ENCODE data around the gene SOS1. TPM values are rescaled to one million over a fixed set of nuclear protein-coding genes. Genes with fewer than 3 reads are reported as not detected.

The SOS1 gene
- total and polyA plus RNA-seq, 5 donors, result 6.7 to 30.4 (median 20.6) TPM

GRCh38 chr2:38991899-38992298 is 129.0 kb downstream of the SOS1 start:
- H3K4me1 ChIP-seq (ENCODE audit: control insufficient read depth, insufficient read depth, low read length), result peaks cover 1% of the 10 kb centered on the region
- WGBS, result 82% methylated on average over 2 of the region's 2 CpGs
- intact Hi-C loops (cut with DNase I), result no loop called here
- DNase-seq, result no peak
- H3K9me3 ChIP-seq (ENCODE audit: control insufficient read depth, low read length), result no peaks in the 10 kb centered on the region
- no peak overlapping the region for H3K4me3 ChIP-seq (ENCODE audit: low read length)
- no peak overlapping the region for H3K27ac ChIP-seq (ENCODE audit: low read length)
- ATAC-seq, result no peak
- no peaks in the 10 kb centered on the region for H3K27me3 ChIP-seq (ENCODE audit: control insufficient read depth, insufficient read depth)

DNA sequence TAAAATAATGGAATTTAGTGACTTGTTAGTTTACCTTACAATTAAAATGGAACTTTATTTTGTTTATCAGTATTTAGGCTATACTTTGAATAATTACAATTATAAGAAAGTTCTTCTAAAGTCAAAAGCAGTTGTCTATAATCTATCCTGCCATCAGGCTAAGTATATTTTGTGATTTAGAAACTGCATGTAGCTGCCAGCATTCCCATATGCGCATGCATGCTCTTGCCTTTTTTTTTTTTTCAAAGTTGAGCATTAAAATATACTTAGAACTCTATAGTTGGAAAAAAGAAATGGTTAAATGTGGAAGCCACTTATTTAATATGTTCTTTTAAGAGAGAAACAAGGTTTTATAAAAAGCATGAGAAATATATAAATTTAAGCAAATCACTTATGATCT is 132.1 kb downstream of the SOS1 start:
- Histone ChIP-seq H3K4me1 (ENCODE audit: control insufficient read depth, insufficient read depth, low read length) (peaks cover 1% of the 10 kb centered on the region), H3K4me3 (ENCODE audit: low read length) (no peak overlapping the region), H3K27ac (ENCODE audit: low read length) (no peak overlapping the region), H3K27me3 (ENCODE audit: control insufficient read depth, insufficient read depth) (no peaks in the 10 kb centered on the region), H3K9me3 (ENCODE audit: control insufficient read depth, low read length) (no peaks in the 10 kb centered on the region)
- ATAC-seq (no peak), DNase-seq (no peak)
- 96% methylated on average over 1 of the region's 1 CpG for WGBS
- intact Hi-C loops (cut with DNase I), result no loop called here

DNA sequence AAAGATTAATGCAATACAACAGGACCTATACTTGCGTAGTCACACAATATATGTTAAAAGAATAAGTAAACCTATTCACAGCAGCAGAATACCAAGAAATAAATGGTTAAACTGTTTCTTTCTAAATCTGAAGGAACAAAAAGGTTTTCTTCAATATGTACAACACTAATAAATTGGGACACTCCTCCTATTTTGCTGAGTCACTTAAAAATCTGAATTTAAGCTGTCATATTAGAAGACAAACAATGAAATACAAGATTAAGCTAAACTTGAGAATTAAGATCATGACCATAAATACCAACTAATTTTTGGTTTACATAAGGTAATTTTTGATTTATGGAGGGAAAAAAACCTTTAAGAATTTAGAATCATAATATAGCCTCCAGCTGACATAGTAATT is 138.4 kb downstream of the SOS1 start:
- no peak for DNase-seq
- no peaks in the 10 kb centered on the region for H3K27me3 ChIP-seq (ENCODE audit: control insufficient read depth, insufficient read depth)
- H3K4me1 ChIP-seq (ENCODE audit: control insufficient read depth, insufficient read depth, low read length), result no peaks in the 10 kb centered on the region
- no peak overlapping the region for H3K27ac ChIP-seq (ENCODE audit: low read length)
- H3K9me3 ChIP-seq (ENCODE audit: control insufficient read depth, low read length), result no peaks in the 10 kb centered on the region
- no peak for ATAC-seq
- 99% methylated on average over 1 of the region's 1 CpG for WGBS
- no peak overlapping the region for H3K4me3 ChIP-seq (ENCODE audit: low read length)
- intact Hi-C loops (cut with DNase I), result no loop called here

GRCh38 chr2:38981670-38982357 is 139.0 kb downstream of the SOS1 start:
- H3K27me3 ChIP-seq (ENCODE audit: control insufficient read depth, insufficient read depth), result no peaks in the 10 kb centered on the region
- H3K4me1 ChIP-seq (ENCODE audit: control insufficient read depth, insufficient read depth, low read length), result no peaks in the 10 kb centered on the region
- no peaks in the 10 kb centered on the region for H3K9me3 ChIP-seq (ENCODE audit: control insufficient read depth, low read length)
- no peak overlapping the region for H3K27ac ChIP-seq (ENCODE audit: low read length)
- H3K4me3 ChIP-seq (ENCODE audit: low read length), result no peak overlapping the region
- ATAC-seq, result no peak
- intact Hi-C loops (cut with DNase I), result no loop called here
- 96% methylated on average over 8 of the region's 8 CpGs for WGBS
- DNase-seq, result no peak

DNA sequence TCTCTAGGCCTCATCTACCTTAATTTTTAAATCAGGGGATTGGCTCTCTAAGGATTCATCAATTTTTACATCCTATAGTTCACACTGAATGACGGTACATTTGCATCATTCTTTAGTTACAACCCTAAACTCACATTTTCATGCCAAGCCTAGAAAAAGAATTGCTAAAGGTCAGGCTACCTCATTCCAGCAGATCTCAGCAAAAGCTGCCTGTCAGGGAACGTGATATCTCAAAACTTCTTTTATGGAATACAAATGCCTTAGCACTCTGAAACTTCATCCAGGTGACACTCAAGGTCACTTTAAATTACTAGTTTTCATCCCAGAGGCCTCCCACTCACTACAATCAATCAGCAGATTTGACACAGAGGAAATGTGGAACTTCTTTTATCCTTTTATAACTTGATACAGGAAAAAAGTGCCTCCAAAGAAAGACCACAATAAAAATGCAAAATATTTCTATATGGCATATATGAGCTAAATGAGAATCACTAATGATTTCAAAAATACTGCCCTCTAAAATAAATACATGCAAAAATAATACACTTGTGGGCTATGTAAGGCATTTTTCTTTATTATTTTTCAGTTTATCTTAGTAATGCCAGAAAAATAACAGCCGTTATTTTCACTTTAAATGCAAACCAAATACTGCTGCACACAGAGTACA is 139.7 kb downstream of the SOS1 start:
- DNase-seq (no peak), ATAC-seq (no peak)
- H3K4me1 ChIP-seq (ENCODE audit: control insufficient read depth, insufficient read depth, low read length), result no peaks in the 10 kb centered on the region
- 94% methylated on average over 3 of the region's 3 CpGs for WGBS
- H3K4me3 ChIP-seq (ENCODE audit: low read length), result no peak overlapping the region
- intact Hi-C loops (cut with DNase I), result no loop called here
- no peaks in the 10 kb centered on the region for H3K27me3 ChIP-seq (ENCODE audit: control insufficient read depth, insufficient read depth)
- no peak overlapping the region for H3K27ac ChIP-seq (ENCODE audit: low read length)
- H3K9me3 ChIP-seq (ENCODE audit: control insufficient read depth, low read length), result no peaks in the 10 kb centered on the region

DNA sequence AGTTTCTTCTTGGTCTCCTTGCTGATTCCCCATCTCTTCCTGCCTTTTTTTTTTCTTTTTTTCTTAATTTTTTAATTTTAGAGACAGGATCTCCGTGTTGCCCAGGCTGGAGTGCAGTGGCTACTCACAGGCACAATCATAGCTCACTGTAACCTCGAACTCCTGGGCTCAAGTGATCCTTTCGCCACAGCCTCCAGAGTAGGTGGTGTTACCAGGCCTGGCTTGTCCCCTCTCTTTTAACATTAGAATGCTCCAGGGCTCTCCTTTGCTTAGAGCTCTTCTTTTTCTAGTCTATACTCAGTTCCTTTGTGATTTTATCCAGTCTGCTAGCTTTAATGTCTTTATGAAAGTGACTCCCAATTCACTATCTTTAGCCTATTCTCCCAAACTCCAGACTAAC is 141.9 kb downstream of the SOS1 start:
- DNase-seq, result no peak
- intact Hi-C loops (cut with DNase I), result no loop called here
- Histone ChIP-seq H3K4me3 (ENCODE audit: low read length) (no peak overlapping the region), H3K27me3 (ENCODE audit: control insufficient read depth, insufficient read depth) (no peaks in the 10 kb centered on the region), H3K4me1 (ENCODE audit: control insufficient read depth, insufficient read depth, low read length) (no peaks in the 10 kb centered on the region), H3K9me3 (ENCODE audit: control insufficient read depth, low read length) (no peaks in the 10 kb centered on the region), H3K27ac (ENCODE audit: low read length) (no peak overlapping the region)
- 96% methylated on average over 3 of the region's 3 CpGs for WGBS
- ATAC-seq, result no peak

GRCh38 chr2:38978296-38978903 is 142.5 kb downstream of the SOS1 start:
- H3K4me3 ChIP-seq (ENCODE audit: low read length), result no peak overlapping the region
- intact Hi-C loops (cut with DNase I), result no loop called here
- WGBS, result 79% methylated on average over 5 of the region's 5 CpGs
- H3K9me3 ChIP-seq (ENCODE audit: control insufficient read depth, low read length), result no peaks in the 10 kb centered on the region
- H3K27me3 ChIP-seq (ENCODE audit: control insufficient read depth, insufficient read depth), result no peaks in the 10 kb centered on the region
- DNase-seq (no peak), ATAC-seq (no peak)
- no peaks in the 10 kb centered on the region for H3K4me1 ChIP-seq (ENCODE audit: control insufficient read depth, insufficient read depth, low read length)
- no peak overlapping the region for H3K27ac ChIP-seq (ENCODE audit: low read length)

- Histone ChIP-seq H3K27ac (ENCODE audit: low read length) (no peak overlapping the region), H3K27me3 (ENCODE audit: control insufficient read depth, insufficient read depth) (no peaks in the 10 kb centered on the region), H3K9me3 (ENCODE audit: control insufficient read depth, low read length) (no peaks in the 10 kb centered on the region), H3K4me1 (ENCODE audit: control insufficient read depth, insufficient read depth, low read length) (no peaks in the 10 kb centered on the region), H3K4me3 (ENCODE audit: low read length) (no peak overlapping the region)
- intact Hi-C loops (cut with DNase I), result no loop called here
- WGBS, result 96% methylated on average over 3 of the region's 3 CpGs
- ATAC-seq, result no peak
- DNase-seq, result no peak
Observed at GRCh38 chr2:38977047-38977446, 143.8 kb downstream of the SOS1 start.

DNA sequence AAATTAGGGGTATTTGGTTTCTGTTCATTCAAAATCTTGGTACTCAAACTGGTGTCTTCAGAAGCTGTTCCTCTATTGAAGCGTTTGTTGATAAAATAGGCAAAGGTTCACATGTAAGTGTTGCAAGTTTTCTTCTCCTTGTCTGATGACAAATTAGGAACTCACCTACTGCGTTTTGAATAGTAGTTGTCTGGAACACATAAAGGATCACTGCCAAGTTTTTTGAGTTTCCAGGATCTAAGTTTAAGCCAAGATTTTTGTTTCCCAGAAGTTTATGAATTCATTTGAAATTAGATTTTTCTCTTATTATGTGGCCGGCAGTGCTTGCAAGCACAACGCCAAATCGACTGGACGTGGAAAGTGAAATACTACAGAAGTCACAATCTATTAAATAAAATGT is 145.8 kb downstream of the SOS1 start:
- H3K27ac ChIP-seq (ENCODE audit: low read length), result no peak overlapping the region
- ATAC-seq (no peak), DNase-seq (no peak)
- intact Hi-C loops (cut with DNase I), result no loop called here
- WGBS, result 65% methylated on average over 6 of the region's 6 CpGs
- no peaks in the 10 kb centered on the region for H3K27me3 ChIP-seq (ENCODE audit: control insufficient read depth, insufficient read depth)
- no peak overlapping the region for H3K4me3 ChIP-seq (ENCODE audit: low read length)
- no peaks in the 10 kb centered on the region for H3K9me3 ChIP-seq (ENCODE audit: control insufficient read depth, low read length)
- no peaks in the 10 kb centered on the region for H3K4me1 ChIP-seq (ENCODE audit: control insufficient read depth, insufficient read depth, low read length)

- ATAC-seq (no peak), DNase-seq (no peak)
- intact Hi-C loops (cut with DNase I), result no loop called here
- Histone ChIP-seq H3K9me3 (ENCODE audit: control insufficient read depth, low read length) (no peaks in the 10 kb centered on the region), H3K4me1 (ENCODE audit: control insufficient read depth, insufficient read depth, low read length) (no peaks in the 10 kb centered on the region), H3K27me3 (ENCODE audit: control insufficient read depth, insufficient read depth) (no peaks in the 10 kb centered on the region), H3K4me3 (ENCODE audit: low read length) (no peak overlapping the region), H3K27ac (ENCODE audit: low read length) (no peak overlapping the region)
Observed at GRCh38 chr2:38973266-38973665, 147.6 kb downstream of the SOS1 start.

DNA sequence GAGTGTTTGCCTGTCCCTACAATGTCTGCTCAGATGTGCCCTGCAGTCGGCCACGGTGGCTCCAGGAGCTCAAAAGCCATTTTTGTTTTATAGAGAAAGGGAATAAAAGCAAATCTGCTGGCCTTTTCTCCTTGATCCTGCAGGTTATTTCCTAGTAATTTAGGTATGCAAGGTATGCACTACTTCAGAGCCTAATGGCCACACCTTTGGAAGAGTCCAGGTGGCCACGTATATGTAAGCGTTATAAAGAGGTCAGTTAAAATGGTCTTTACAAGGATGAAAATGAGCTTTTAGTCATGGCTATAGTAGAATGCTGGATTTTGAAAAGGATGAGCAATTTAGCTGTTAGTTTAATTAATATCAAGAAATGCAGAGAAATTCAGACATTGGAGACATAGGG is 149.5 kb downstream of the SOS1 start:
- Histone ChIP-seq H3K9me3 (ENCODE audit: control insufficient read depth, low read length) (no peaks in the 10 kb centered on the region), H3K4me3 (ENCODE audit: low read length) (no peak overlapping the region), H3K27ac (ENCODE audit: low read length) (no peak overlapping the region), H3K4me1 (ENCODE audit: control insufficient read depth, insufficient read depth, low read length) (no peaks in the 10 kb centered on the region), H3K27me3 (ENCODE audit: control insufficient read depth, insufficient read depth) (no peaks in the 10 kb centered on the region)
- DNase-seq (no peak), ATAC-seq (no peak)
- WGBS, result 95% methylated on average over 4 of the region's 4 CpGs
- intact Hi-C loops (cut with DNase I), result no loop called here
